ENCODE data around the gene PCDHAC1.

DNA sequence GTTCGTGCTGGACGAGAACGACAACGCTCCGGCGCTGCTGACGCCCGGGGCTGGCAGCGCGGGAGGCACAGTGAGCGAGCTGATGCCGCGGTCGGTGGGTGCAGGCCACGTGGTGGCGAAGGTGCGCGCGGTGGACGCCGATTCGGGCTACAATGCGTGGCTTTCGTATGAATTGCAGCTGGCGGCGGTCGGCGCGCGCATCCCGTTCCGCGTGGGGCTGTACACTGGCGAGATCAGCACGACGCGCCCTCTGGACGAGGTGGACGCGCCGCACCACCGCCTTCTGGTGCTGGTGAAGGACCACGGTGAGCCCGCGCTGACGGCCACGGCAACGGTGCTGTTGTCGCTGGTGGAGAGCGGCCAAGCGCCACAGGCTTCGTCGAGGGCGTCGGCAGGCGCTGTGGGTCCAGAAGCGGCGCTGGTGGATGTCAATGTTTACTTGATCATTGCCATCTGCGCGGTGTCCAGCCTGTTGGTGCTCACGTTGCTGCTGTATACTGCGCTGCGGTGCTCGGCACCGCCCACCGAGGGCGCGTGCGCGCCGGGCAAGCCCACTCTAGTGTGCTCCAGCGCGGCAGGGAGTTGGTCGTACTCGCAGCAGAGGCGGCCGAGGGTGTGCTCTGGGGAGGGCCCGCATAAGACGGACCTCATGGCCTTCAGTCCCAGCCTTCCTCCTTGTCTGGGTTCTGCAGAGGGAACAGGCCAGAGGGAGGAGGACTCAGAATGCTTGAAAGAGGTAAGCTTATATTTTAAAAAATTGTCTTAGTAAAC is 42.0 kb upstream of the PCDHAC1 start:
- TF ChIP-seq, protein P1, sequence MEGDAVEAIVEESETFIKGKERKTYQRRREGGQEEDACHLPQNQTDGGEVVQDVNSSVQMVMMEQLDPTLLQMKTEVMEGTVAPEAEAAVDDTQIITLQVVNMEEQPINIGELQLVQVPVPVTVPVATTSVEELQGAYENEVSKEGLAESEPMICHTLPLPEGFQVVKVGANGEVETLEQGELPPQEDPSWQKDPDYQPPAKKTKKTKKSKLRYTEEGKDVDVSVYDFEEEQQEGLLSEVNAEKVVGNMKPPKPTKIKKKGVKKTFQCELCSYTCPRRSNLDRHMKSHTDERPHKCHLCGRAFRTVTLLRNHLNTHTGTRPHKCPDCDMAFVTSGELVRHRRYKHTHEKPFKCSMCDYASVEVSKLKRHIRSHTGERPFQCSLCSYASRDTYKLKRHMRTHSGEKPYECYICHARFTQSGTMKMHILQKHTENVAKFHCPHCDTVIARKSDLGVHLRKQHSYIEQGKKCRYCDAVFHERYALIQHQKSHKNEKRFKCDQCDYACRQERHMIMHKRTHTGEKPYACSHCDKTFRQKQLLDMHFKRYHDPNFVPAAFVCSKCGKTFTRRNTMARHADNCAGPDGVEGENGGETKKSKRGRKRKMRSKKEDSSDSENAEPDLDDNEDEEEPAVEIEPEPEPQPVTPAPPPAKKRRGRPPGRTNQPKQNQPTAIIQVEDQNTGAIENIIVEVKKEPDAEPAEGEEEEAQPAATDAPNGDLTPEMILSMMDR (IDR thresholded peaks at IDR 0.05; ENCODE audit: low read depth, low read length): no peak
- no peak for TF ChIP-seq EZH2phosphoT487 (IDR thresholded peaks at IDR 0.05; ENCODE audit: low read depth)
